HG03025 (cell line): ENCODE data around the gene EAF2.

Experiments
- ATAC-seq: cut with Tn5 transposase; IDR thresholded peaks from one replicate; pipeline ENCODE4 v1.9.1; 2021; ENCODE audit warnings: mild to moderate bottlenecking, moderate library complexity; ENCODE audit not compliant: unreplicated experiment, low FRiP score

Gene EAF2

GRCh38 chr3:121834671-121835464 is at the start of gene EAF2, which contains the start of gene IQCB1:
Gene EAF2 (plus strand): TSS chr3:121835209. CDS start chr3:121835286, 77 bp downstream.
Gene IQCB1 (minus strand): TSS chr3:121835060. CDS start chr3:121828960, 6,100 bp downstream.
- peak; percentile 97 for ATAC-seq

GRCh38 chr3:121786485-121786884 is 48.5 kb upstream of the EAF2 start:
- no peak for ATAC-seq

GRCh38 chr3:121793078-121793477 is 41.9 kb upstream of the EAF2 start:
- peak; percentile 47 for ATAC-seq

- no peak for ATAC-seq
Measured at GRCh38 chr3:121794264-121794983, 40.6 kb upstream of the EAF2 start.

GRCh38 chr3:121796970-121797369 is 38.0 kb upstream of the EAF2 start:
- no peak for ATAC-seq

GRCh38 chr3:121800906-121801305 is 34.1 kb upstream of the EAF2 start:
- ATAC-seq, result no peak

GRCh38 chr3:121803771-121804320 is 31.2 kb upstream of the EAF2 start:
- ATAC-seq, result no peak

GRCh38 chr3:121809249-121809648 is 25.8 kb upstream of the EAF2 start:
- ATAC-seq, result peak; percentile 99

GRCh38 chr3:121817753-121818152 is 17.3 kb upstream of the EAF2 start:
- no peak for ATAC-seq

- no peak for ATAC-seq
Measured at GRCh38 chr3:121818578-121818977, 16.4 kb upstream of the EAF2 start.

- no peak for ATAC-seq
Measured at GRCh38 chr3:121819236-121819635, 15.8 kb upstream of the EAF2 start.

GRCh38 chr3:121821421-121822199 is 13.4 kb upstream of the EAF2 start:
- ATAC-seq, result no peak

GRCh38 chr3:121822973-121823372 is 12.0 kb upstream of the EAF2 start:
- no peak for ATAC-seq

- ATAC-seq, result no peak
Measured at GRCh38 chr3:121834157-121834670, 795 bp upstream of the EAF2 start.

GRCh38 chr3:121835465-121835801 is 424 bp downstream of the EAF2 start:
- peak; percentile 27 for ATAC-seq

- no peak for ATAC-seq
Measured at GRCh38 chr3:121836064-121836463, 1.1 kb downstream of the EAF2 start.

- no peak for ATAC-seq
Measured at GRCh38 chr3:121836481-121836880, 1.5 kb downstream of the EAF2 start.

- ATAC-seq, result no peak
Measured at GRCh38 chr3:121839962-121840361, 5.0 kb downstream of the EAF2 start.

GRCh38 chr3:121844892-121845291 is 9.9 kb downstream of the EAF2 start:
- ATAC-seq, result no peak

GRCh38 chr3:121852256-121852655 is 17.2 kb downstream of the EAF2 start:
- no peak for ATAC-seq

- no peak for ATAC-seq
Measured at GRCh38 chr3:121855555-121855954, 20.5 kb downstream of the EAF2 start.
